Measurements from ENCODE around the gene STARD5.

STARD5 gene

GRCh38 chr15:81293728-81294515 lies 30.0 kb downstream of the STARD5 start:
- no peak for TF ChIP-seq CTCF (IDR thresholded peaks at IDR 0.05; ENCODE audit: extremely low read depth, missing control alignments)
- DNase-seq (ENCODE audit: low spot score), result peak; percentile 71

- DNase-seq (ENCODE audit: low spot score), result peak; percentile 71
- no peak for TF ChIP-seq CTCF (IDR thresholded peaks at IDR 0.05; ENCODE audit: extremely low read depth, missing control alignments)
Measured at GRCh38 chr15:81292523-81293001, 31.4 kb downstream of the STARD5 start.

- TF ChIP-seq CTCF (IDR thresholded peaks at IDR 0.05; ENCODE audit: extremely low read depth, missing control alignments), result no peak
- DNase-seq (ENCODE audit: low spot score), result no peak
Measured at GRCh38 chr15:81291916-81292522, 31.9 kb downstream of the STARD5 start.

- TF ChIP-seq CTCF (IDR thresholded peaks at IDR 0.05; ENCODE audit: extremely low read depth, missing control alignments), result no peak
- DNase-seq (ENCODE audit: low spot score), result no peak
Measured at GRCh38 chr15:81289910-81290309, 34.0 kb downstream of the STARD5 start.

- no peak for DNase-seq (ENCODE audit: low spot score)
- TF ChIP-seq CTCF (IDR thresholded peaks at IDR 0.05; ENCODE audit: extremely low read depth, missing control alignments), result no peak
Measured at GRCh38 chr15:81288616-81289015, 35.3 kb downstream of the STARD5 start.

GRCh38 chr15:81288040-81288439 lies 35.9 kb downstream of the STARD5 start:
- DNase-seq (ENCODE audit: low spot score), result no peak
- no peak for TF ChIP-seq CTCF (IDR thresholded peaks at IDR 0.05; ENCODE audit: extremely low read depth, missing control alignments)

- DNase-seq (ENCODE audit: low spot score), result peak; percentile 34
- no peak for TF ChIP-seq CTCF (IDR thresholded peaks at IDR 0.05; ENCODE audit: extremely low read depth, missing control alignments)
Measured at GRCh38 chr15:81286621-81287121, 37.3 kb downstream of the STARD5 start.
